Measurements from ENCODE around the gene PROX1.
"Not testable (repeated sequence)": the region's sequence is repeated elsewhere in the genome, so short reads cannot be mapped to it uniquely, and the experiment has no call there.

PROX1 gene

DNA sequence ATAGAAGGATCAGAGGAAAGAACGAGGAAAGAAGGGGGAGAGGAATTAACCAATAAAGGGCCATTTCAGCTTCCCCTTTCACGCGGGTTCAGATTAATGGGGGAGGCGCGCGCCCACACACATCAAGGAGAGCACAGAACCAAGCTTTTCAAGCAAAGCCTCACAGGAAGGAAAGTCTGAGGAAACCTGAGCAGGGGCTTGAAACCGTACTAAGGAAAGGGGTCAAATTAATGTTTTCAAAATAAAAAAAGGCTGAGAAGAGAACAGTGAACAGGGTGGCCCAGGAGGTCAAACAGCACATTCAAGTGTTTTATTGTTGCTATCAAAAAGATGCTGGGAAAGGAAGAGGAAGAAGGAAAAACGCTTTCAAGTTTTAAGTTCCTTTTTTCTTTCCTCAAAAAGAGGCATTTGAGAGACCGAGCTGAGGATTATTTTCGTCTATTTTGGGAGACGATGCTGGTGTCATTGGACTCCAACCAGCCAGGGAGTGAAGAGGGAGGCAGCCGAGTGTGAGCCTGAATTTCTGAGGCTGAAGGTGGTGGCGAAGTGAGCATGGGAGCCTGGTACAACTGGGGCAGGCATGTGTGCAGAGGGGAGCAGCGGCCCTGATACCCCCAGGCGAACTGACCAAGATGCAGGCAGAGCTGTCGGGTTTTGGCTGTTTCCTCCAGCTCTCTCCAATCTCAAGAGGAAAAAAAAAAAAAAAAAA lies 88.4 kb downstream of the PROX1 start:
- DNase-seq = no peak

GRCh38 chr1:214076708-214077065 lies 88.9 kb downstream of the PROX1 start:
- DNase-seq = no peak

GRCh38 chr1:214078950-214079349 lies 91.2 kb downstream of the PROX1 start:
- DNase-seq = no peak

DNA sequence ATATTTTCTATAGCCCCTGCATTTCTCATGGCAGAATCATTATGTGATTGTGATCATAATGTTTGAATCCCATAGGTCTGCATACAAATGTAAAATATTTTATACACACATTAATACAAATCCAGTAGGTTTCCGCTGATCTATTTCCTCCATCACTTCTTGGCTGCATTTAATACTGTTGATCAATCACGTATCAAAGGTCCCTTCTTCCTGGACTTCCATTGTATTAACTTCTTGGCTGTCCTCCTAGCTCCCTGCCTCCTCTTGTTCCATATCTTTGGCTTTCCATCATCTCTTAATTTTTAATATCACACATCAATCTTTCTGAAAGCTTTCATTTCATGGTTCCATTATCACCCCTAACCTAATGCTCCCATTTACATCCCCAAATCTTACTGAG lies 97.6 kb downstream of the PROX1 start:
- no peak for DNase-seq

- DNase-seq = no peak
Observed at GRCh38 chr1:214086945-214087344, 99.2 kb downstream of the PROX1 start.

- not testable (repeated sequence) for DNase-seq
Observed at GRCh38 chr1:214089003-214089402, 101.2 kb downstream of the PROX1 start.
